GM19372 (cell line): ENCODE results near the gene GNAT1.

Experiments used
- ATAC-seq: cut with Tn5 transposase; IDR thresholded peaks from one replicate; pipeline ENCODE4 v1.9.1; 2021; ENCODE audit warnings: mild to moderate bottlenecking, low read depth, moderate library complexity; ENCODE audit not compliant: unreplicated experiment

Gene GNAT1

GRCh38 chr3:50190936-50191660 is at the start of gene GNAT1:
GNAT1 (plus strand) TSS chr3:50191610; CDS start chr3:50191726, 116 bp downstream.
- no peak for ATAC-seq

DNA sequence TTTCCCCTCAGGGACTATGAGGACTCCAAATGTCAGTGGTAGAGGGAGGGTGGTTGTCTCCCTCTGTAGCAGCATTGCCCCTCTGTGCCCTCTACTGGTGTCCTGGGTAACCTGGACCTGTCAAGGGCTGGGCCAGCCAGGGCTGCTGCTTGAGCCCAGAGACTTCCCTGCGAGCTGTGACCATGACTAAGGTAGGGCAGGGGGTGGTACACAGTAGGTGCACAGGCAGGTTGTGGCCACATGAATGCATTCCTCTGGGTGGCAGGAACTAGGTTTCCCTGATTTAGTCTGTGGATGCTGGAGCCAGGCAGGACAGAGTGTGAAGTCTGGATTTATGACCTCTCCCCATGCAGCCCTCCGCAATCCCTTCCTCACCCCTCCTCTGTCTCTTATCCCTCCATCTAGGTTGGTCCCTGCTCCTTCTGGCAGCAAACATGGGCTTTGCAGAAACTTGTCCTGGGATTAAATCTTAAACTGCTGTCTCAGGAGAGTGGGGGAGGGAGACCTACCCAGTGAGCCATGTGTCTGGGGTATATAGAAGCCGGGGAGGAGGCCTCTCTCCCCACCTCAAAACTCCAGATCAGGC is 45.0 kb upstream of the GNAT1 start:
- ATAC-seq = no peak

- no peak for ATAC-seq
Observed at GRCh38 chr3:50147016-50147415, 44.4 kb upstream of the GNAT1 start.

GRCh38 chr3:50147447-50147846 is 44.0 kb upstream of the GNAT1 start:
- no peak for ATAC-seq

- no peak for ATAC-seq
Observed at GRCh38 chr3:50147861-50148260, 43.5 kb upstream of the GNAT1 start.

DNA sequence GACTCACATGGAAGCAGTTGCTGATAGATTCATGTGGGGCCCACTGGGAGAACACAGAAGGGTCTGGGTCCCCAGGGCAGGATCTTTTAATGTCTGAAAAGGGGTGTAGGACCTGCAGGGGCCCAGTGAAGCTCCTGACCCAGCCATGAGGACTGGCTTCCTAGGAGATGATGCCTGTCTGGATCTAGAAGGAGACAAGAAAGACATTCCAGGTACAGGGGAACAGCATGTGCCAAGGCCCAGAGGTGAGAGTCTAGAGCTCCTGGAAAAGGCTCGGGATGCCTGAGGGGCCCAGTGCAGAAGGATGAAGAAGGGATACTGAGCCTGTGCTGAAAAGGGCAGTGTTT is 41.0 kb upstream of the GNAT1 start:
- no peak for ATAC-seq

- no peak for ATAC-seq
Observed at GRCh38 chr3:50150863-50151686, 40.3 kb upstream of the GNAT1 start.

- ATAC-seq = no peak
Observed at GRCh38 chr3:50151728-50152127, 39.7 kb upstream of the GNAT1 start.

- no peak for ATAC-seq
Observed at GRCh38 chr3:50153782-50154475, 37.5 kb upstream of the GNAT1 start.

- peak; percentile 33 for ATAC-seq
Observed at GRCh38 chr3:50154476-50154839, 37.0 kb upstream of the GNAT1 start.

- ATAC-seq = peak; percentile 71
Observed at GRCh38 chr3:50154840-50155490, 36.4 kb upstream of the GNAT1 start, which contains the start of gene SEMA3F. SEMA3F (plus strand) TSS chr3:50155324; CDS start chr3:50159623, 4,299 bp downstream.

GRCh38 chr3:50155491-50155878 is 35.9 kb upstream of the GNAT1 start:
- peak; percentile 9 for ATAC-seq

GRCh38 chr3:50155891-50156290 is 35.5 kb upstream of the GNAT1 start:
- no peak for ATAC-seq

DNA sequence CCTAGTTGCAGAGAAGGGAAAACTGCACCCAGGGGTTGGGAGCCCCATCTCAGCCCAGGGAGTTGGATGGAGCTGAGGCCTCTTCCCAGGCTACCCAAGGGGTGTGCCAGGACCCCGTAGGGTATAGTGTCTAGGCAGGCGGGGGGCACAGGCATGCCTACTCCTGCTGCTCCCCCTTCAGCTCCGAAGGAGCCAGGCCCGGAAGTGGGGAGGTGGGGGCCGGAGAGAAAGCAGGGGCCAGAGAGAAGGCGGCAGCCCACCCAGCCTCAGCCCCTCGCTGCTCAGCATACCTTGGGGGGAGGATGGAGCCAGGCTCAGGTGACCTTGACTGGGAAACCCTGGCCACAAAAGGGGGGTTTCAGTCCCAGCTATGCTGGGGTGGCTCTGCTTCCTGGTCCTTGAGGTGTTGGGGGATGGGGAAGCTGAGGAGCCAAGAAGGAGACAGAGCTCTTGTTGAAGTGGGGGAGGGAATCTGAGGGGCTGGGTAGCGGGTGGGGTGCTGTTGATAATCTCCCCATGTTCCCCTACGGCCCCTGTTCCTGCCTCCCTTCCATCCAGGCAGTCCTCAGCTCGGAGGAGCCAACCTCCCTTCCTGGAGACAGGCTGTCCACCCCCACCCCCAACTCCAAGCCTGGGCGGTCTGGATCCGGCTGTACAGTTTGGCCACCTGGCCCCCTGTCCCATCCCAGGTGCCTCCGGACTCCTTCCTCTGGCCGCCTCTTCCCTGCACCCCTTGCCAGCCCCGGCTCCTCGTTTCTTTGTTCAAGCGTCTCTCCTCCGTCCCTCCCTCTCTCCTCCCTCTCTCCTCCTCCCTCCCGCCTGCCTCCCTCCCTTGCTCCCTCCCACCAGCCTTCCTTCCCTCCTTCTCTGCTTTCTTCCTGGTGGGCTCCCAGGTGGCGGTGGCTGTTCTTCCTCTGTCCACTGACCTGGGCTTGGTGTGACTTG is 34.6 kb upstream of the GNAT1 start:
- ATAC-seq = no peak

DNA sequence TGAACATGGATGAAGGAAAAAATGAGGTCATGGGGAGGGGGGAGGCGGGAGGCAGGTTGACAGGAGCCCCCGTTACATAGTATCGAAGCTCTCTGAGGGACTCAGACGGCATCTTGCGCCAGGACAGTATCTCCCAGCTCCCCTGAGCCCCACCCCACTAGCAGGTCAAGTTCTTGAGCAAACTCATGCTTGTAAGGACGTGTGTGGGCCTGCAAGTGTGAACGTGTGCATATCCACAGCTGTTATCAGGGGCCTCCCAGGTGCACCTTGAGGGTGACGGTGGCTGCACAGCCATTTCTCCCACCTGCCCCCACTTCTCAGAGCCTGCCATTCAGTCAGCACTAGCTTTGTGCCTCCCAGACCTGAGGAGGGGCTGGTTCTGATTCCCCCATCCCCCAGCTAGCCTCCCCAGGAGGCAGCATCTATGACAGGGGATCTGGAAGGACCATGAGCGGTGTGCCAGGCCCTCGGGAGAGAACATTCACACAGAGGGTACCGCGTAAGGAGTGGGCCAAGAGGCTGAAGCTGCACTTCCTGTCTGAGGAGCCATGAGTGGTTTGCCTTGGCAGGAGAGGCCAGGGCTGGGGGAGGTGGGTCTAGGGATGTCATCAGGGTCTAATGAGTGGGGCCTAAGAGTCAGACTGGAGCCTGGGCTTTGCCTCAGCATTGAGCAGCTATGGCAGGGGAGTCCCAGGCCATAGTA is 33.4 kb upstream of the GNAT1 start:
- ATAC-seq = no peak

DNA sequence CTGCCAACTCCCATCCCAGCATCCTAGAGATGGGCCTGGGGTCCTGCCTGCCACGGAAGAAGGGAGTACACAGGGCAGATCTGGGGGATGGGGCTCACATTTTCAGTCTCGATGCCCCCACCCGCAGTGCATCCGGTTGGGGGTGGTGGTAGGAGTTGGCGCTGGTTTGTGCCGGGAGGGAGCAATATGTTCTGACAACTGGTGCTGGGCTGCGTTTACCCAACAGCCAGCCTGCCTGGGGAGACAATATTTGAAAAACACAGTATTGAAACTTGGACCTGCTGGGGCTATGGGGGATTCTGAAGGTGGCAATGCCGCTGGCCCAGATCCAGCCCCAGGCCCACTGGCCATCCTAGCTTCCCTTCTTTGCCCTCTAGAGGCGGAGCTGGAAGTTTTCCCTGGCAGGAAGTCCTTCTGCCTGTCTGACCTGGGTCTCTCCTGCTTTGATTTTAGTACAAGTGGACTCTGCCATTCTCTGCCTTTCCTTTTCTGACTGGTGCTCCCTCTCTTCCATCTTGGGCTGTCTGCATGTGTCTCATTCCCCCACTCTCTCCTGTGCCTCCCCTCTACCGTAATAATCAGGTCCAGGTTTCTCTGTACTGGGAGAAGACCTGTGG is 32.8 kb upstream of the GNAT1 start:
- ATAC-seq = no peak

DNA sequence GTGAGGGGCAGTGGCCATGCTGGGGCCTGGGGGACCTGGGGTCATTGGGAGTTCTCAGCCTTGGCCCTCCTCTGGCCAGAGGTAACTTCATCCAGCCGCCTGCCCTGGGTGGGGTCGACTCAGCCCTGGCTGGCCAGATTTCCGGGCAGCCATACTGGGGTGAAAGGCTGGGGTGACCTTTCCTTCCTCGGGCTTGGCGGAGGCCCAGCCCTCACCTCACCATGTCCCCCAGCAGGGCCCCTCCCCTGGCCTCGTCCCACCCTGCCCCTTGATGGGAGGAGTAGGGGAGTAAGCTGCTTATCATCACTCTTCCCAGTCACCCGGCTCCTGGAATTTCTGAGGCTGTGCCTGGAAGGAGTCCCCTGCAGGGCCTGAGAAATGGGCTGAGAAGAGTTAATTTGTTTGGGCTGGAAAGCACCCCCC is 30.8 kb upstream of the GNAT1 start:
- ATAC-seq = no peak

DNA sequence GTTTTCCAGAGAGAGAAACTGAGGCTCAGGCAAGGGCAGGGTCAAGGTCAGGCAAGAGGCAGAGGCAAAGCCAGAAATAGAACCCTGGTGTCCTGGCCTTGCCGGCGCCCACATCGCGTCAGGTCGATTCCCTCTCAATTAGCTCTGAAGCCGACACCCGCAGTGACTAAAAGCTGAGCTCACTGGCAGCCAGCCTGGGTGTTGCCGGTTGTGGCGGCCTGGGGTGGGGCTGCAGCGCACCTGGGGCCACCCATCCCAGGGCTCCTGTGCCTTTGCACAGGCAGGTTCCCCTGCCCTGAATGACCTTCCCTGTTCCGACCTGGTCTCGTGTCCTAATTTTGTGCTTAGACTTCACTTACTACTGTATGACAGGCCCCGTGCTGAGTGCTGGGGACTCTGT is 30.1 kb upstream of the GNAT1 start:
- no peak for ATAC-seq
